Measurements from ENCODE around the gene ANKRD24. TPM values are rescaled to one million over a fixed set of nuclear protein-coding genes. Genes with fewer than 3 reads are reported as not detected.

The ANKRD24 gene
- total RNA-seq, 1 experiment from 2014 or later = 0.39 TPM

DNA sequence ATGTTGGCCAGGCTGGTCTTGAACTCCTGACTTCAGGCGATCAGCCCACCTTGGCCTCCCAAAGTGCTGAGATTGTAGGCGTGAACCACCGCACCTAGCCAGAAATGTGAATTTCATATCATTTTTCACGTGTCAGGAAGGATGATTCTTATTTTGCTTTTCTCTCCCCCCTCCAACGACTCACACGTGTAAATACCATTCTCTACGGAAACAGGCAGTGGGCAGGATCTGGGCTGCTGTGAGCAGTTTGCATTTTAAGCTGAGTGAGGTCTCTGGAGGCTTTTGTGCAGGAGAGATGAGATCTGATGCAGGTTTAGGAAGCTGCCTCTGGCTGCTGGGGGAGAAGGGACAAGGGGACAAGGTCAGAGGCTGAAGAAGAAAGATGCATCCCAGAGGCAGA, 11.9 kb downstream of the ANKRD24 start:
- intact Hi-C loops (cut with micrococcal nuclease; ENCODE audit: unreplicated experiment) = no loop called here
- Mint-ChIP-seq H3K4me3 (ENCODE audit: unreplicated experiment) (no peak overlapping the region), H3K9me3 (ENCODE audit: unreplicated experiment) (peaks cover 13% of the 10 kb centered on the region), H3K36me3 (ENCODE audit: insufficient read depth, unreplicated experiment) (peaks cover 12% of the 10 kb centered on the region), H3K4me1 (ENCODE audit: low read depth, unreplicated experiment) (peaks cover 11% of the 10 kb centered on the region), H3K27ac (ENCODE audit: unreplicated experiment) (no peak overlapping the region), H3K27me3 (ENCODE audit: insufficient read depth, unreplicated experiment) (peaks cover 20% of the 10 kb centered on the region)
- TF ChIP-seq, protein P1, sequence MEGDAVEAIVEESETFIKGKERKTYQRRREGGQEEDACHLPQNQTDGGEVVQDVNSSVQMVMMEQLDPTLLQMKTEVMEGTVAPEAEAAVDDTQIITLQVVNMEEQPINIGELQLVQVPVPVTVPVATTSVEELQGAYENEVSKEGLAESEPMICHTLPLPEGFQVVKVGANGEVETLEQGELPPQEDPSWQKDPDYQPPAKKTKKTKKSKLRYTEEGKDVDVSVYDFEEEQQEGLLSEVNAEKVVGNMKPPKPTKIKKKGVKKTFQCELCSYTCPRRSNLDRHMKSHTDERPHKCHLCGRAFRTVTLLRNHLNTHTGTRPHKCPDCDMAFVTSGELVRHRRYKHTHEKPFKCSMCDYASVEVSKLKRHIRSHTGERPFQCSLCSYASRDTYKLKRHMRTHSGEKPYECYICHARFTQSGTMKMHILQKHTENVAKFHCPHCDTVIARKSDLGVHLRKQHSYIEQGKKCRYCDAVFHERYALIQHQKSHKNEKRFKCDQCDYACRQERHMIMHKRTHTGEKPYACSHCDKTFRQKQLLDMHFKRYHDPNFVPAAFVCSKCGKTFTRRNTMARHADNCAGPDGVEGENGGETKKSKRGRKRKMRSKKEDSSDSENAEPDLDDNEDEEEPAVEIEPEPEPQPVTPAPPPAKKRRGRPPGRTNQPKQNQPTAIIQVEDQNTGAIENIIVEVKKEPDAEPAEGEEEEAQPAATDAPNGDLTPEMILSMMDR (IDR thresholded peaks at IDR 0.05; ENCODE audit: insufficient read depth in 1 of 2, low read depth in 1 of 2, low read length in 1 of 2, severe bottlenecking in 1 of 2, unreplicated experiment in 1 of 2) = no peak
- H3K4me3 ChIP-seq (ENCODE audit: low read depth, low read length) = no peak overlapping the region
- BruUV-seq (replicated peaks) = no TSS peak
- ChIA-PET CTCF (interaction anchor here (1.0 kb wide), 1 partner anchor 889 kb away, joined by 3 read pairs; no protein-coding TSS in a partner anchor), POLR2A (no interaction called here)
- H3K27me3 ChIP-seq (replicated peaks; ENCODE audit: control insufficient read depth, insufficient read depth, low read length) = peaks cover 2% of the 10 kb centered on the region; the same call in 1 of the 2 replicates
- no peaks in the 10 kb centered on the region for H3K36me3 ChIP-seq (ENCODE audit: control insufficient read depth, insufficient read depth, low read length)
- no peak for DNase-seq
- no peaks in the 10 kb centered on the region for H3K9me3 ChIP-seq
- no peaks in the 10 kb centered on the region for H3K4me1 ChIP-seq

DNA sequence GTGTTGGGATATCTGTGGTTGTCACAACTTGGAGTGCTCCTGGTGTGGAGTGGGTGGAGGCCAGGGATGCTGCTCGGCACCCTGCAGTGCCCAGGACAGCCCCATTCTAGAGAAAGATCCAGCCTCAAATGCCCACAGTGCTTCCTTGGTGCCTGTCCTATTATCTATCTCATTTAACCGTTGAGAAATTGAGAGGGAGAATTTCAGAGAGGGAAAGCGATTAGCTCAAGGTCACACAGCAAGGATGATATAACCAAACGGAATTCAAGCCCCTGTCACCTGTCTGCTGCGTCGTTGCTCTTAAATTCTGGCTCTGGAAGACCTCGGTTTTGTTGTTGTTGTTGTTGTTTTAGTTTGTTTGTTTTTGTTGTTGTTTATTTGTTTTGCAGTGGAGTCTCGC, 13.5 kb downstream of the ANKRD24 start:
- Histone ChIP-seq H3K4me3 (ENCODE audit: low read depth, low read length) (no peak overlapping the region), H3K9me3 (no peaks in the 10 kb centered on the region), H3K4me1 (no peaks in the 10 kb centered on the region), H3K36me3 (ENCODE audit: control insufficient read depth, insufficient read depth, low read length) (no peaks in the 10 kb centered on the region), H3K27me3 (replicated peaks; ENCODE audit: control insufficient read depth, insufficient read depth, low read length) (peaks cover 2% of the 10 kb centered on the region; the same call in 1 of the 2 replicates)
- Mint-ChIP-seq H3K9me3 (ENCODE audit: unreplicated experiment) (peaks cover 17% of the 10 kb centered on the region), H3K4me3 (ENCODE audit: unreplicated experiment) (no peak overlapping the region), H3K27me3 (ENCODE audit: insufficient read depth, unreplicated experiment) (peaks cover 29% of the 10 kb centered on the region), H3K36me3 (ENCODE audit: insufficient read depth, unreplicated experiment) (peaks cover 12% of the 10 kb centered on the region), H3K27ac (ENCODE audit: unreplicated experiment) (no peak overlapping the region), H3K4me1 (ENCODE audit: low read depth, unreplicated experiment) (peaks cover 11% of the 10 kb centered on the region)
- TF ChIP-seq, protein P1 (IDR thresholded peaks at IDR 0.05; ENCODE audit: insufficient read depth in 1 of 2, low read depth in 1 of 2, low read length in 1 of 2, severe bottlenecking in 1 of 2, unreplicated experiment in 1 of 2) = no peak
- CTCF ChIA-PET = no interaction called here
- DNase-seq = no peak
- BruUV-seq (replicated peaks) = no TSS peak
- intact Hi-C loops (cut with micrococcal nuclease; ENCODE audit: unreplicated experiment) = no loop called here
- POLR2A ChIA-PET = no interaction called here

DNA sequence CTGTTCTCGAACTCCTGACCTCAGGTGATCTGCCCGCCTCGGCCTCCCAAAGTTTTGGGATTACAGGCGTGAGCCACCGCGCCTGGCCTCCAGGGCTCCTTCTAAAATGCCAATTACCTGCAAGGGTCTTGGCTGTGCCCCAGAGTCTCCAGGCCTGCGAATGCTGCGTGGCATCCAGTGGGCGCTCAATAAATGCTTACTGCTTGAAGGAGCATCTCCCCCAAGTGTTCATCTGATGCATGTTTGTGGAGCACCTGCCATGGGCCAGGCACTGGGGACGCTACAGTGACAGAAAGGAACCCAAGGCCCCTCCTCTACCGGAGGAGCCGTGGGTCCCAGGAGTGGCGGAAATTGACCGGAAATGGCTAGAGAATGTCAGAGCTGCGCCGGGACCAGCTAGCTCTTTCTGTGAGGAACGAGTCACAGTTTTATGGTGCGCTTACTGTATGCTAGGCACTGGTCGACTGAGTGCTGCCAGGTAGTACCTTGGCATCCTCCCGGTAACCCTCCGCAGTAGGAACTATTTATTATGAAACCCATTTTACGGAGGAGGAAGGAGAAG, 14.2 kb downstream of the ANKRD24 start:
- peaks cover 32% of the 10 kb centered on the region for H3K27me3 Mint-ChIP-seq (ENCODE audit: insufficient read depth, unreplicated experiment)
- peaks cover 22% of the 10 kb centered on the region for H3K9me3 Mint-ChIP-seq (ENCODE audit: unreplicated experiment)
- H3K4me1 ChIP-seq = no peaks in the 10 kb centered on the region
- H3K27me3 ChIP-seq (replicated peaks; ENCODE audit: control insufficient read depth, insufficient read depth, low read length) = peaks cover 2% of the 10 kb centered on the region; the same call in 1 of the 2 replicates
- TF ChIP-seq, protein P1 (IDR thresholded peaks at IDR 0.05; ENCODE audit: insufficient read depth in 1 of 2, low read depth in 1 of 2, low read length in 1 of 2, severe bottlenecking in 1 of 2, unreplicated experiment in 1 of 2) = no peak
- no peak overlapping the region for H3K27ac Mint-ChIP-seq (ENCODE audit: unreplicated experiment)
- peak overlapping the region; percentile 82 for H3K4me3 Mint-ChIP-seq (ENCODE audit: unreplicated experiment)
- POLR2A ChIA-PET = no interaction called here
- intact Hi-C loops (cut with micrococcal nuclease; ENCODE audit: unreplicated experiment) = no loop called here
- peaks cover 11% of the 10 kb centered on the region for H3K4me1 Mint-ChIP-seq (ENCODE audit: low read depth, unreplicated experiment)
- BruUV-seq (replicated peaks) = no TSS peak
- no peaks in the 10 kb centered on the region for H3K36me3 ChIP-seq (ENCODE audit: control insufficient read depth, insufficient read depth, low read length)
- CTCF ChIA-PET = no interaction called here
- H3K36me3 Mint-ChIP-seq (ENCODE audit: insufficient read depth, unreplicated experiment) = peaks cover 12% of the 10 kb centered on the region
- H3K4me3 ChIP-seq (ENCODE audit: low read depth, low read length) = no peak overlapping the region
- no peak for DNase-seq
- no peaks in the 10 kb centered on the region for H3K9me3 ChIP-seq

Measured in Caco-2 (cell line).